ENCODE data around the gene SHANK2. TPM values are rescaled to one million over a fixed set of nuclear protein-coding genes. Genes with fewer than 3 reads are reported as not detected.

The SHANK2 gene
- total RNA-seq, 1 experiment from 2014 or later: 18.6 TPM

DNA sequence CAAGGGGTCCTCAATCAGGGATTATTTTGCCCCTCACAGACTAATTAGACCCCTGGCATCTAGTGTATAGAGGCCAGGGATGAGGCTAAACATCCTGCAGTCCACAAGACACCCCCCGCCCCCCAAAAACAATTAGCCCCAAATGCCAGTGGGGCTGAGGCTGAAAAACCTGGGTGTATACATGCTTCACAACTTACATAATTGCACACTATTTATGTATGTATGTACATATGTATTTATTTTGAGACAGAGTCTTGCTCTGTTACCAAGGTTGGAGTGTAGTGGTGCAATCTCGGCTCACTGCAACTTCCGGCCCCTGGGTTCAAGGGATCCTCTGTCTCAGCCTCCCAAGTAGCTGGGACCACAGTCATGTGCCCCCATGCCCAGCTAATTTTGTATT, 28.8 kb upstream of the SHANK2 start:
- Histone ChIP-seq H3K27me3 (no peaks in the 10 kb centered on the region), H3K36me3 (no peaks in the 10 kb centered on the region), H3K9me3 (no peaks in the 10 kb centered on the region), H3K4me3 (no peak overlapping the region)
- DNase-seq: no peak

GRCh38 chr11:71279916-71280645, 27.7 kb upstream of the SHANK2 start:
- H3K36me3 ChIP-seq: no peaks in the 10 kb centered on the region
- no peaks in the 10 kb centered on the region for H3K27me3 ChIP-seq
- no peak for DNase-seq
- no peak overlapping the region for H3K4me3 ChIP-seq
- H3K9me3 ChIP-seq: no peaks in the 10 kb centered on the region

- Histone ChIP-seq H3K9me3 (peaks cover 2% of the 10 kb centered on the region), H3K36me3 (no peaks in the 10 kb centered on the region), H3K4me3 (no peak overlapping the region), H3K27me3 (no peaks in the 10 kb centered on the region)
- no peak for DNase-seq
Observed at GRCh38 chr11:71272161-71272560, 19.8 kb upstream of the SHANK2 start.

DNA sequence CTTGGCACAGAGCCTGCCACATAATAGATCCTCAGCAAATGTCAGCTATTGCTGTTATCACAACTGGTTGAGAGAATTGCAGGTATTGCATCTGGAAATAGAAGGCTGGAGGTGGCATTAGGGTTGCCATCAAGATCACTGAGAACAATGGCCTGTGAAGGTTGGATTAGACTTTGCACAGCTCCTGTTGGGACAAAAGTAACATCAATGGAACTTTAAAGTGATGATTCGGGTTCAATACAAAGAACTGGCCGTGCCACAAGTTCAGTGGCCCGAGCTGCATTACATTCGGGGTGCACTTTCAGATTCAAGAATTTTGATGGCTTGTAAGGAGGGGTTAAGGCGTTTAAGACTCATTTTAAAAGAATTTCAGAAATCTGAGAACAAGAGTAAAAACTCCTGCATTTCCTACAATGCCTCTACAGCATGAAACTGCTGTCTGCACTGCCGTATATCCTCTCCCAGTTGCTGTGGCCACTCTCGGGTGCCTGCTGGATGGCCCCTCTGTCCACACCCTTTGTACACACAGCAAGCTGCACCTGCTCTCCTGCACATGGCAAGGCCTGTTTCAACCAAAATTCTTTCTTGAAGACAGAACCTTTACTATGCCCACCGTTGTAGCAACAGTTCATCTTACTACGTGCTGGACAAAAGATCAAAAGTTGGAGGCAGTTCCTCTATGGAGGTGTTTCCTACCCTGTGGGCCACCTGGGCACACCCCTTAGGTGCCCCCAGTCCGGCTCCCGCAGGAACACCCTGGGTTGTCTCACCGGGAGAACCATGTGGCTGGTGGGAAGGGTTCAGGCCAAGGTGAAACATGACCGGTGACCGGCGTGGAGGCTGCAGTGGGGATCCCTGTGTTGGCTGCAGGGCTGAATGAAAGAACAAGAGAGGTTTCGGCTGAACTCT, 17.5 kb upstream of the SHANK2 start:
- H3K4me3 ChIP-seq: no peak overlapping the region
- H3K36me3 ChIP-seq: no peaks in the 10 kb centered on the region
- H3K9me3 ChIP-seq: peaks cover 2% of the 10 kb centered on the region
- H3K27me3 ChIP-seq: no peaks in the 10 kb centered on the region
- DNase-seq: no peak

DNA sequence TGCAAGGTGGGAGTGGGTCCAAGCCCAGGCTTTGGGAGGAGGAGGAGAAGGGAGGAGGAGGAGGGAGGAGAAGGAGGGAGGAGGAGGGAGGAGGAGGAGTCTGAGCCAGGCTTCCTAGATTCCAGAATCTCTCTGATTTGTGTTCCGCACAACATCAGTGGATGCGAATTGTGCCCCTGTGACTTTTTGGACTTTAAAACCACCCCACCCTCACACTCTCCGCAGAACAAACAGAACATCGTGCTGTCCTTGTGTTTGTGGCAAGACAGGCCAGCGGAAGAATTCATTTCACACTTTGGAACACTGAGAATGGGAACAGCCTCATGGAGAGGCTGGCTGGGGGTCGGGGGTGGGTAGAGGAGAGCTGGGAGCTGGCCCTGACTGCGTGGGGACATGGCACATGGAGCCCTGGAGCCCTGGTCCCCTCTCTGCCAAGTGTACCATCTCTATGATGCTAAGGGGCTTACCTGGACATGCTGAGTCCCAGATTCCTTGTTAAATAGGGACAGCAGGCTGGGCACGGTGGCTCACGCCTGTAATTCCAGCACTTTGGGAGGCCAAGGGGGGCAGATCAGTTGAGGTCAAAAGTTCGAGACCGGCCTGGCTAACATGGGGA, 16.4 kb upstream of the SHANK2 start:
- no peak for DNase-seq
- Histone ChIP-seq H3K4me3 (no peak overlapping the region), H3K27me3 (no peaks in the 10 kb centered on the region), H3K9me3 (peaks cover under 1% of the 10 kb centered on the region; the same call in 1 of the 2 replicates), H3K36me3 (no peaks in the 10 kb centered on the region)

DNA sequence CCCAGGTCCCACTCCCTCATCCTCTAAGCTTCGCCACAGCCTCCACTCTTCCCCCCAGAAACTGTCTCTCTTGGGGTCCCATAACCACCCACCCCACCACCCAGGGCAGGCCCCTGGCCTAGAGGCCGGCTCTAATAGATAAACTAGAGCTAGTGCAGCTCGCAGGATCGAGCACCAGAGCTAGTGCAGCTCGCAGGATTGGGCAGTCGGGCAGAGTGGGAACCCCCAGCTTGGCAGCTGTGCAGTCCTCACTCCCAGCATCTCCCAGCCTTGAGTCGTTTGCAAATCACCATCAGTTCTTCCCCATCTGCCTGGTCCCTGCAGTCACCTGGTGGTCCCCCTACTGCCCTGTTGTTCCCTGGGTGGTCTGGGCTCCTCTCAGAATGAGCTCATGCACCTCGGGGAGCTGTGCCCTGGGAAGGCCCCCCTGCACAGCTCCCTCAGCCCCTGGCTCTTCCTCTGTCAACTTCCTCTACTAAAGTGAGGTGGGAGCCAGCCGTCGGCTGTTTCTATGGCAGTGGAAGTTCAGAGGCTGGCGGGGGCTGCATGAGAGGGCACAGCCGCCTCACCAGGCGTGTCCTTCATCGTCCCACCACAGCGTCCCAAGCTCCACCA, 15.5 kb upstream of the SHANK2 start:
- no peaks in the 10 kb centered on the region for H3K36me3 ChIP-seq

DNA sequence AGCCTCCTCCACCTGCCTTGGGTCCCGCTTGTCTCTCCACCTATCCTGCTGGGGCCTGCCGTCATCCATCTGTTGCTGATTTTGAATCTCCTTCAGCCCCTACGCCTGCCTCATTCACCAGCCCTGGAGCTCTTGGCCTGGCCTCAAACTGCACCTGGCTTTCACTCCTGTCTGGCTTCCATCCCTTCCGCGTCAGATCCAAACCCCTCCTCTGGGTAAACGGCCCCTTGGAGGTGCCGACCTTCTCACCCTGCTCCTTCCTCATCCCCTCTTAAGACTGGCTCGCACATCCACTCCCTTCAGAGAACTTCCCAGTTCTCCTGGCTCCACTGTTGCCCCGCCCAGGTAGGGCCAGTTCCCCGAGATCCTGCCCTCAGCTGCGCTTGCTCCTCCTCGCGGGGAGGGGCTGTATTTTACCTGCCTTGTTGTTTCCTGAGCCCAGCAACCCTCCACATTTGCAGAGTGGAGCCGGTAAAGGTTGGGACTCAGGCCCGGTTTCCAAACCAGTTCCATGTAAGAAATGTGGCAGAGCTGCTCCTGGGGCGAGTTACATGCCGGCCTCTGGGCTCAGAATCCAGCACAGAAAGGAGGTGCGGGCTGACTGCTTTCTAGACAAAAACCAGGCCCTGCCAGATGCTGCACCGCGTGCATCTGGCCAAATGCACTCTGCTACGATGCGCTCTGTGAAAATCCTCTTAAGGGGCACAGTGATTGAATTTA, 13.9 kb upstream of the SHANK2 start:
- H3K27me3 ChIP-seq: no peaks in the 10 kb centered on the region
- no peak for DNase-seq
- H3K4me3 ChIP-seq: no peak overlapping the region
- H3K9me3 ChIP-seq: no peaks in the 10 kb centered on the region
- H3K36me3 ChIP-seq: no peaks in the 10 kb centered on the region

More for the DNA sequence above, 15.5 kb upstream of the SHANK2 start:
- no peak for DNase-seq
- Histone ChIP-seq H3K4me3 (no peak overlapping the region), H3K9me3 (no peaks in the 10 kb centered on the region), H3K27me3 (no peaks in the 10 kb centered on the region)

GRCh38 chr11:71265559-71266092, 13.2 kb upstream of the SHANK2 start:
- DNase-seq: no peak
- Histone ChIP-seq H3K36me3 (no peaks in the 10 kb centered on the region), H3K9me3 (no peaks in the 10 kb centered on the region), H3K27me3 (no peaks in the 10 kb centered on the region), H3K4me3 (no peak overlapping the region)

GRCh38 chr11:71263386-71263785, 11.0 kb upstream of the SHANK2 start:
- no peaks in the 10 kb centered on the region for H3K36me3 ChIP-seq
- no peak for DNase-seq
- H3K4me3 ChIP-seq: no peak overlapping the region
- H3K27me3 ChIP-seq: no peaks in the 10 kb centered on the region
- H3K9me3 ChIP-seq: peaks cover 3% of the 10 kb centered on the region

DNA sequence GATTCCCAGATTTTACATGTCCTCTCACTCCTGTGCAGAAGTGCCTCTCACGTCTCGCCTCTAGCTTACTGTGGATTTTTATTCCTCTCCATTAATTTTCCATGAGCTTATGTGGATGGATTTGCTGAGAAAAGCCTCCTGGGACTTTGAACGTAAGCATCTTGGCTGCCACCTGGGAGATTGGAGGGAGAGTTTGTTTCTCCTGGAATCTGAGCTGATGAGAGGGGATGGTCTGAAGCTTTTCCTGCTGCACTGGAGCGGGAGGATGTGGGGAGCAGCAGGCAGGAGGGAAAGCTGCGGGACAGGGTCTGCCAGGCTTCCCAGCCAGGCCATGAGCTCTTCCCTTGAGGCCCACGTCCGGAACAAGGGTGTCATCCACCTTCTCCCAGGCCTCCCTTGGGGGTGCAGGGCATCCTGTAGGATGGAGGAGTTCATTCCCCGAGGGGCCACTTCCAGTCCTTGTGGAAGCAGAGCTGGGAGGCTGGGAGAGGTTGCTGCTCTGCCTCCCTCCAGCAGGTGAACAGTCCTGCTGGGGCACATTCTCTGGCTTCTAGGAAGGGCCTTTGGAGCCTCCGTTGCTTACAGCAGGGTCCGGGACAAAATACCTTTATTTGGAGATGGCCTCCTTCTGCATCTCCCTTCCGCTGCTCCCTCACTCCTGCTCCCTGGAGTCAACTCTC, 3.6 kb upstream of the SHANK2 start:
- no peaks in the 10 kb centered on the region for H3K36me3 ChIP-seq
- DNase-seq: no peak
- peaks cover 8% of the 10 kb centered on the region for H3K9me3 ChIP-seq
- no peaks in the 10 kb centered on the region for H3K27me3 ChIP-seq
- H3K4me3 ChIP-seq: no peak overlapping the region

- Histone ChIP-seq H3K36me3 (no peaks in the 10 kb centered on the region), H3K27me3 (no peaks in the 10 kb centered on the region), H3K9me3 (peaks cover 8% of the 10 kb centered on the region), H3K4me3 (no peak overlapping the region)
- DNase-seq: no peak
Observed at GRCh38 chr11:71255323-71255722, 2.9 kb upstream of the SHANK2 start.

DNA sequence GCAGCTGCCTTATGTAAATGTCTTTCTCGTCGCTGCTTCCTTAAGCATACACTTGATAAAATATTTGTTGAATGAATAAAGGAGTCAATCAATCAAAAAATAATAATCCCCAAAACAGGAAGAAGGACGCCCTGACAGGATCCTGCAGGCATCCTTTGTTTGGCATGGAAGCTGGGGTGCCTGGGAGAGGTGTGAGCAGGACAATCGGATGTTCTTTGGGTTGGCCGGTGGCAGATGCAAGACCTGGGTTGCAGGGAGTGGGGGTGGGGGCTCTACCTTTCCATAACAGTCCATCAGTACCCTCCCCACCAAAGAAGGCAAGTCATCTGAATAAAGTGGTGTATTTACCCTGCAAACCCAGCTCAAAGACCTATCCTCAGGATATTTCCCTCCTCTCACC, 1.4 kb upstream of the SHANK2 start:
- no peaks in the 10 kb centered on the region for H3K27me3 ChIP-seq
- no peak for DNase-seq

DNA sequence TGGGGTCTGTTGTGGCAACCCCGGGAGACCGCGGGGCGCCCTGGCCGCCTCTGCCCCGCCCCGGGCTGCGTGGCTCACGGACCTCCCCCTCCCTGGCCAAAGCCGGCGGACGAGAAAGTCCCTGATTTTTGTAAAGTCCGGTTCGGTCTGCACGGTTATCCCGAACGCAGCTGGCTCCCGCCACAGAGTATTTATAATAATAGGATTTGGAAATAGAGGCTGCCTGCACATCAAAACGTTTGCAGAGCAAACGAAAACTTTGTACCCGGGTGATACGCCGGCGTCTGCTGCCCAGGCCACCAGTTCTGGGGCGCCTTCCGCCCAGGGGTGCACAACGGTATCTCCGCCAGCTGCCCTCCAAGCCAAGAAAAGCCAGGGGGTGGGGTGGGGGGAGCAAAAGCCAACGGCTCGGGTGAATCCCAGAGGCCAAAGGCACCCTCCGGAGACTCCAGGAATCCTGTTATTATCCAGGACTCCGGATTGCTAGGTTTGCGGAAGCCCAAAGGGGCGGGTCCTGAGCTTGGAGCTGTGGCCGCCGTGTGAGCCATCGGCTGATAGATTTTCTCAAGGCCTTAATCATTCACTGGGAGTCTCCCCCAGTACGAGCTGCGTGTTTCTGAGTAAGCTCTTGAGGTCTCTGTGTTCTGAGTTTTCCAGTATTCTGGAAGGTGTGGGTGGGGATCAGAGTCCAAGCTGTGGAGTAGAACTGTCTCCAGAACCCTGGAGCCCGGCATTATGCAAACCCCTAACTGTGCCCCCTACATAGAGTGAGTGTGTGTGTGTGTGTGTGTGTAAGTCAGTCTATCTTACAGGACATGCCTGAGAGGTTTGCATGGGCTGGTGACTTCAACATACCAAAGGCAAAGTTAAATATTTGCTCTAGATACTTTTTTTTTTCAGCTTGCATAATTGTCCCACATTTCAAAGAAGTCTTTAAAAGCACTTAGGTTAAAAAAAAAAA, 673 bp upstream of the SHANK2 start:
- H3K4me3 ChIP-seq: peak overlapping the region; percentile 47
- peak; percentile 66 for DNase-seq
- no peaks in the 10 kb centered on the region for H3K27me3 ChIP-seq
- H3K9me3 ChIP-seq: peaks cover 2% of the 10 kb centered on the region
- no peaks in the 10 kb centered on the region for H3K36me3 ChIP-seq

More for the DNA sequence above, 1.4 kb upstream of the SHANK2 start:
- no peak overlapping the region for H3K4me3 ChIP-seq
- H3K9me3 ChIP-seq: peaks cover 8% of the 10 kb centered on the region
- H3K36me3 ChIP-seq: no peaks in the 10 kb centered on the region

DNA sequence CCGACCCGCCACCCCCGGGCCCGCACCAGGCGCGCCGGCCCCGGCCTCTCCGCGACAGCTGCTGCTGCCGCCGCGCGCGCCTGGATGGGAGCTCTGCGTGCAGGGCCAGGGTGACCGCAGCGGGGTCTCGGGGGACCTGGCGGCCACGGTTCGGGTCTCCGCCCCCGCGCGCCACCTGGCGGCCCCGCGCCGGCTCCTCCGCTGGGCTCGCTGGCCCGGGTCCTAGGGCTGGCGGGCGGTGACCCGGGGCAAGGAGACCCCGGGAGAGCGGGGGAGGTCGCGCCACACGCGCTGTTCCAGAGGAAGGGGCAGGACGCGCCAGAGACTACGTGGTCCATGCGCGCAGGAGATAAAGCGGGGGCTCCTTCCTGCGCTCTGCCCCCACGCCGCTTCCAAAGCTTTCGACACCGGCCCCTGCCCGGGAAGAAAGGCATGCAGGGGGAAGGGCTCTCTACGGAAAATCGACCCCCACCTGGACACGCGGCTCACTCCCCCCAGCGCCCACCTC, 562 bp downstream of the SHANK2 start:
- H3K9me3 ChIP-seq: no peaks in the 10 kb centered on the region
- peak overlapping the region; percentile 59 for H3K4me3 ChIP-seq
- H3K36me3 ChIP-seq: no peaks in the 10 kb centered on the region
- no peaks in the 10 kb centered on the region for H3K27me3 ChIP-seq
- peak; percentile 25 for DNase-seq

All from MG63 (cell line).